Aorta (tissue), 5 donors: ENCODE results near the gene GRAMD1A. TPM values are rescaled to one million over a fixed set of nuclear protein-coding genes. Genes with fewer than 3 reads are reported as not detected.

ENCODE experiments used
- ATAC-seq: fragments of 200-7000 bp; cut with Tn5 transposase; one replicate; pipeline ENCODE4 v1.9.1; 2022; ENCODE audit warnings: moderate library complexity; ENCODE audit not compliant: low FRiP score
- DNase-seq, 2 donors: peaks; one replicate each; pipeline ENCODE4 v3.0.0-alpha.2; 2020
- H3K27ac ChIP-seq, 2 donors: one replicate each; pipeline ENCODE4 v1.5.1; 2013; ENCODE audit warnings: low read length in 2 of 2, mild to moderate bottlenecking in 2 of 2, moderate library complexity in 2 of 2, control low read depth in 1 of 2, inconsistent platforms in 1 of 2, low read depth in 1 of 2
- H3K27me3 ChIP-seq, 2 donors: one replicate each; pipeline ENCODE4 v1.6.1; 2013; ENCODE audit warnings: control low read depth in 1 of 2, low read length in 1 of 2, mild to moderate bottlenecking in 1 of 2, moderate library complexity in 1 of 2; ENCODE audit not compliant: insufficient read depth in 2 of 2, control insufficient read depth in 1 of 2
- H3K36me3 ChIP-seq, 2 donors: one replicate each; pipeline ENCODE4 v1.6.1; 2013; ENCODE audit warnings: control low read depth in 1 of 2, low read length in 1 of 2, mild to moderate bottlenecking in 1 of 2; ENCODE audit not compliant: insufficient read depth in 2 of 2, control insufficient read depth in 1 of 2
- H3K4me1 ChIP-seq, 2 donors: one replicate each; pipeline ENCODE4 v1.6.1; 2013; ENCODE audit warnings: low read length in 2 of 2, control low read depth in 1 of 2, mild to moderate bottlenecking in 1 of 2, moderate library complexity in 1 of 2; ENCODE audit not compliant: insufficient read depth in 2 of 2, control insufficient read depth in 1 of 2
- H3K4me3 ChIP-seq, 2 donors: one replicate each; pipeline ENCODE4 v1.5.1; 2013; ENCODE audit warnings: low read length in 2 of 2, control low read depth in 1 of 2, mild to moderate bottlenecking in 1 of 2
- H3K9me3 ChIP-seq: one replicate; pipeline ENCODE4 v1.6.1; 2013; ENCODE audit warnings: mild to moderate bottlenecking, low read length; ENCODE audit not compliant: control insufficient read depth
- WGBS, 2 donors: extraction: QIAGEN DNeasy Blood & Tissue Kit; methylation state at CpG; one replicate each; pipeline ENCODE4 v1.1.7; 2013; 5-methylcytosine and 5-hydroxymethylcytosine counted together
- intact Hi-C, 2 donors: fragments of 100-400 bp; cut with DNase I; formaldehyde crosslinking; loops; one replicate each; pipeline versions ENCODE4 v1.14.2 to v1.15.0; 2022
- polyA plus RNA-seq, 2 donors: library from polyadenylated mRNA; stranded (reverse); fragments of 200-250 nt; gene quantifications; one replicate each; pipeline ENCODE4 v1.2.3, GENCODE V29; 2013
- total RNA-seq, 2 donors: library from RNA; stranded (reverse); fragmentation: NEBNext Ultra II Directional; extraction: Animal tissue kit (Norgen Biotek cat#: 25700); gene quantifications; one replicate each; pipeline ENCODE4 v1.2.1, GENCODE V29; 2021
- donor health status: healthy with polysubstance abuse.
- donor health status: Bipolar disorder and iron deficiency.
- donor health status: DM: no; HTN: no; CAD: no.
- donor health status: DM: no; HTN: no; CAD: no.
- donor health status: DM: yes; HTN: yes; CAD: no.

The GRAMD1A gene
- total and polyA plus RNA-seq, 4 donors: 13.4 to 92.7 (median 62.3) TPM

DNA sequence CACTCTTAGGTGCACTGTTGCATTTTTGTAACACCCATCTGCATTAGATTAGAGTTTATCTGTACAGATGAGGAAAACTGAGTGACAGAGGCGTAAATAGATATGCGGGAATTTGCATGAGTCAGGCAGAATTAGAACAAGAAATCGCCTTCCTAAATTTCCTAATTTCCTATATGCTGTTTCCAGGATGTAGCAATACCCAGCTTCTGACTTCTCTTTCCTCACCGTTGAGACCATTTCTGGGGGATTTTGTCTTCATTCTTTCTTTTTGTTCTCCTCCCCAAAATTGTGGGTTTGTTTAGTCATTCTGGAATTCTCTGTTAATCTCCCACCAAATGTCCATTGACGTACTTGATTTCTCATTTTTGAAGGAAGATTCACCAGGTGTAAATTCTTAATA is 25.5 kb upstream of the GRAMD1A start:
- H3K27me3 ChIP-seq: no peaks in the 10 kb centered on the region
- intact Hi-C loops: loop anchor here (5.0 kb wide), 1 partner anchor 118 kb away; no protein-coding TSS in a partner anchor
- H3K4me1 ChIP-seq: no peaks in the 10 kb centered on the region
- 64 to 71% methylated on average over 5 of the region's 5 CpGs for WGBS, 2 donors
- H3K9me3 ChIP-seq: peaks cover 5% of the 10 kb centered on the region
- no peaks in the 10 kb centered on the region for H3K36me3 ChIP-seq
- no peak overlapping the region for H3K27ac ChIP-seq
- H3K4me3 ChIP-seq: no peak overlapping the region
- no peak for DNase-seq
- ATAC-seq: no peak

DNA sequence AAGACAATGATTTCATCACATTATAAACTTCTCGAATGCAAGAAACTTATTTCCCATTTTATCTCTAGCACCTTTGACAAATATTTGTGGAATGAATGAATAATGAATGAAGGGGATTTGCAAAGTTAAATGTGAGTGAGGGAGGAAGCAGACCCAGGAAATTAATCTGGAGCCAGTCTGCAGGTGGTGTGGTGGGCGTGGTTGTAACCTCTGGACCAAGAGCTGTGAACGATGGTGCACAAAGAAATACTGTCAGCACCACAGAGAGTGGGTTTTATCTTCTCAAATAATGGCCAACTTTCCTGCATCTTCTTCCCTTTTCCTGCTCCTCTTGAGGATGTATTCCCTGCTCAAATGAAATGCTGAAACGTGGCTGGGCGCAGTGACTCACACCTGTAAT is 25.1 kb upstream of the GRAMD1A start:
- Histone ChIP-seq H3K4me3 (no peak overlapping the region), H3K27ac (no peak overlapping the region), H3K4me1 (no peaks in the 10 kb centered on the region), H3K27me3 (no peaks in the 10 kb centered on the region), H3K36me3 (no peaks in the 10 kb centered on the region), H3K9me3 (peaks cover 5% of the 10 kb centered on the region)
- ATAC-seq (no peak), DNase-seq (no peak)
- intact Hi-C loops: no loop called here
- 68 to 70% methylated on average over 5 of the region's 5 CpGs for WGBS, 2 donors

DNA sequence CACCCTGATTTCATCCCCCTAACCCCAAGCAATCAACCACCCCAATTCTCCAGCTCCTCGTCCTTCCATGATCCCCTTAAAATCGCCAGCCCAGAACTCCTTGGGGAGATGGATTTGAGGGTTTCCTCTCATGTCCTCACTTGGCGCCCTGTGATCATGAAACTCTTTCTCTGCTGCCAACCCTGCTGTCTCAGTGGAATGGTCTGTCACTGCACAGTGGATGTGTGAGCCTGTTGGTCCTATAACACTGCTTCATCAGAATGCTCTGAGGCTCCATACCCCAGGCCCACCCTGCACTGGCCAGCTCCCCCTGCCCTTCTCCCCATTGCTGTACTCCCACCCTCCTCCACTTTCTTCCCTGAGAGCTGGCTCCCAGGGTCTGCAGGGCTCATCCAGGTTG is 23.5 kb upstream of the GRAMD1A start:
- DNase-seq: no peak
- H3K27me3 ChIP-seq: no peaks in the 10 kb centered on the region
- no peaks in the 10 kb centered on the region for H3K4me1 ChIP-seq
- no peak overlapping the region for H3K4me3 ChIP-seq
- 84 to 86% methylated on average over 3 of the region's 3 CpGs for WGBS, 2 donors
- H3K36me3 ChIP-seq: no peaks in the 10 kb centered on the region
- intact Hi-C loops: no loop called here
- H3K9me3 ChIP-seq: peaks cover 5% of the 10 kb centered on the region
- ATAC-seq: no peak
- H3K27ac ChIP-seq: no peak overlapping the region

DNA sequence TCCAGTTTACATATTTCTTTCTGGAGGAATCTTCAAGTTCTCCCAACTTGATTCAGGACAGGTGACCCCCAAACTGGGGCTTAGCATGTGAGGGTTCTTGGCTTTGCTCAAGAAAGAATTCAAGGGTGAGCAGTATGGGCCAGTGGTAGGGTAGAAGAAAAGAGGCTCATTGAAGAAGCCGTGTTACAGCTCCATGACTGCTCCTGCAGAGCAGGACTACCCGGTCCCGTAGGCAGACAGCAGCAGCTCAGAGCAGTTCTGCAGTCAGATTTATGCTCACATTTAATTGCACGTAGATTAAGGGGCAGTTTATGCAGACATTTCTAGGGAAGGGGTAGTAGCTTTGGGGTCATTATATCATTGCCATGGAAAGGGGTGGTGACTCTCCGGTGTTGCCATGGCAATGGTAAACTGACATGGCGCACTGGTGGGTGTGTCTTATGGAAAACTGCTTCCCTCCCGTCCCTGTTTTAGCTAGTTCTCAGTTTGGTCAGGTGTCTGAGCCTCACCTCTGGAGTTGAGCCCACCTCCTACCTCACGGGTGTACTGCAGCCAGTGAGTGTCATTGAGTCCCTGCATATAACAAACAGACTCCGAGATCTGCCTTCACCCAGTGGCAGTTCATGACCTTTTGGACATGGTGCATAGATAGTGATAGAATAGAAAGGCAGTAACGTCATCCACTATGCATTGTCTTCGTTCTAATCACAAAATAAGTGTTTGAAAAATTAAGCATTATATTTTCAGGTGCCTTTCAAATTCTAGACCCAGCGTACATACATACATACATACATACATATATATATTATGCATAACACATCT is 20.1 kb upstream of the GRAMD1A start:
- Histone ChIP-seq H3K36me3 (no peaks in the 10 kb centered on the region), H3K27ac (no peak overlapping the region), H3K9me3 (peaks cover 5% of the 10 kb centered on the region), H3K4me3 (no peak overlapping the region), H3K27me3 (no peaks in the 10 kb centered on the region), H3K4me1 (no peaks in the 10 kb centered on the region)
- ATAC-seq (no peak), DNase-seq (peak in 1 of 2 donors; percentile 34)
- 80% methylated on average over 12 of the region's 12 CpGs for WGBS, 2 donors
- intact Hi-C loops: no loop called here

DNA sequence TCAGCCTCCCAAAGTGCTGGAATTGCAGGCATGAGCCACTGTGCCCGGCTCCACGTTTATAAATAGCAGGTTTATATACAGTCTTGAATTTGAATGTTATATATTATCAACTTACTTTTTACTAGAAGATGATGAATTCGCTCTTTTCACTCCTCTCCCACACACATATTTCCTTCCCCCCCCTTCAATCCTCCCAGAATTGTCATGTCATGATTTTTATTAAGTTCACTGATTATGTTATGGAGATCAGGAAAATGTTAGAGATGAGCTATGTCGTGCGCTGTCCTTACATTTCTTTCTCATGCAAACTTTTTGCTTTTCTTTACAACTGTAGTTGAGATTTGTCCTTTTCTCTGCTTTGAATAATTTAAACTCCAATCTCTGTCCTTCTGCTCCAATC is 17.8 kb upstream of the GRAMD1A start:
- H3K27me3 ChIP-seq: no peaks in the 10 kb centered on the region
- intact Hi-C loops: no loop called here
- H3K27ac ChIP-seq: no peak overlapping the region
- ATAC-seq (no peak), DNase-seq (no peak)
- H3K4me1 ChIP-seq: no peaks in the 10 kb centered on the region
- H3K36me3 ChIP-seq: no peaks in the 10 kb centered on the region
- no peak overlapping the region for H3K4me3 ChIP-seq
- no peaks in the 10 kb centered on the region for H3K9me3 ChIP-seq
- 52 to 56% methylated on average over 5 of the region's 5 CpGs for WGBS, 2 donors

DNA sequence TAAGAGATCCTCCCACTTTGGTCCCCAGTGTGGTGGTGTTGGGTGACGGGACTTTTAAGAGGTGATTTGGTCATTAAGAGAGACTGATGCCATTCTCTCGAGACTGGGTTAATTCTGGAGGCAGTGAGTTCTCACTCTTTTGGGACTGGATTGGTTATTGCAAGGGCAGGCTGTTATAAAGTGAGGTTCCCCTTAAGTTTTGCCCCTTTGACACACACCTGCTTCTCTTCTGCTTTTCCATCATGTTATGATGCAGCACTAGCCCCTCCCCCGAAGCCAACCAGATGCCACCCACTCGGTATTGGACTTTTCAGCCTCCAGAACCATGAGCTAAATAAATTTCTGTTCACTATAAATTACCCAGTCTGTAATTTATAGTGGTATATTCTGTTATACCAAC is 16.3 kb upstream of the GRAMD1A start:
- DNase-seq (no peak), ATAC-seq (no peak)
- Histone ChIP-seq H3K27me3 (no peaks in the 10 kb centered on the region), H3K4me1 (no peaks in the 10 kb centered on the region), H3K27ac (no peak overlapping the region), H3K4me3 (no peak overlapping the region), H3K9me3 (no peaks in the 10 kb centered on the region), H3K36me3 (no peaks in the 10 kb centered on the region)
- intact Hi-C loops: no loop called here
- 80 to 82% methylated on average over 4 of the region's 4 CpGs for WGBS, 2 donors

DNA sequence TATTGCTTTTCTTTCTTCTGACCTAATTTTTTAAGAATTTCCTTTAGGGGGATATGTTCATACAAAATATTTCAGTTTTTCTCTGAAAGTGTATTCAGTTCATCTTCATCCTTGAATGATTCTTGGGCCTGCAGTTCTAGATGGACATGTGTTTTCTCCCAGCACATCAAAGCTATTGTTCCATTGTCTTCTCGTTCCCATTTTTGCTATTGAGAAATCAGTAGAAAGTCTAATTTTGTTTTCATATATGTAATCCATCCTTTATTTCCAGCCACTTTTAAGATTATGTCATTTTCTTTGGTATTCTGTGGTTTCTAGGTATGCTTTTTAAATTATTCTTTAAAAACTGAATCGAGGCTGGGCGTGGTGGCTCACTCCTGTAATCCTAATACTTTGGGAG is 15.8 kb upstream of the GRAMD1A start:
- WGBS, 2 donors: 91 to 92% methylated on average over 3 of the region's 3 CpGs
- Histone ChIP-seq H3K27me3 (no peaks in the 10 kb centered on the region), H3K27ac (no peak overlapping the region), H3K9me3 (no peaks in the 10 kb centered on the region), H3K4me1 (no peaks in the 10 kb centered on the region), H3K4me3 (no peak overlapping the region), H3K36me3 (no peaks in the 10 kb centered on the region)
- DNase-seq (peak in 1 of 2 donors; percentile 8), ATAC-seq (no peak)
- intact Hi-C loops: no loop called here

DNA sequence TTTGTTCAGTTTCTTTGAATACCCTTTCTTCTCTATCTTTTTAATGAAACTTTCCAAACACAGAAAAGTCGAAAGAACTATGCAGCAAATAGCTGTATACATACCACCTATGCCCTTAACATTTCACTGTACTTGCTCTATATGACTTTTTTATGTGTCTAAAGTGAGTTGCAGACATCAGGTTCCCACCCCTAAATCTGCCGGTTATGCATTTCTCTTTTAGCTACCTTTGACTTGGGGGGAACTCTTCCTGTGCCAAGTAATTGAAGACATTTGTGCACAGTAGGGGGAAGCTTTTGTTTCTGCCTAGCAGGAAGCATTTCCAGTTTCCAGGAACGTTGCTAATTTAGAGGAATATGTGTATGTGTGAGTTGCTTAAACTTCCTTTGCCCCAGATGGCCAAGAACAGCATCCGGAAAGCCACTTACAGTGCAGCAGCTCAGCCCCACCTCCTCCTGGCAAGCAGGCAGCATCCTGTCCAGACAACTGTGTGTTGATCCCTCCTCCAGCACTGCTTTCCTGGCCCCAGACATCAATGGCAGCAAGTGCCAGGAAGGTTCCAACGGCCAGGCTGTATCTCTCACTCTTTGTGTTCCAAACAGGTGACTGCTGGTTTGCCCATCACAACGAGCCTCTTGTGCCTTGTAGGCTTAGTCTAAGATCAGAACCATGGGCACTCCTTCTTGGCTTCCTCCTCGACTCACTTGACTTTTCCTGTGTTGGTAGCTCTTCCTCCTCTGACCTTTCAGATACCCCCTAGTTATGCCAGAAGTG is 14.7 kb upstream of the GRAMD1A start:
- Histone ChIP-seq H3K9me3 (no peaks in the 10 kb centered on the region), H3K4me3 (no peak overlapping the region), H3K27me3 (no peaks in the 10 kb centered on the region), H3K4me1 (no peaks in the 10 kb centered on the region), H3K36me3 (no peaks in the 10 kb centered on the region), H3K27ac (no peak overlapping the region)
- intact Hi-C loops: no loop called here
- ATAC-seq (peak; percentile 72), DNase-seq (peak; percentile 78)
- 16 to 20% methylated on average over 7 of the region's 7 CpGs for WGBS, 2 donors

DNA sequence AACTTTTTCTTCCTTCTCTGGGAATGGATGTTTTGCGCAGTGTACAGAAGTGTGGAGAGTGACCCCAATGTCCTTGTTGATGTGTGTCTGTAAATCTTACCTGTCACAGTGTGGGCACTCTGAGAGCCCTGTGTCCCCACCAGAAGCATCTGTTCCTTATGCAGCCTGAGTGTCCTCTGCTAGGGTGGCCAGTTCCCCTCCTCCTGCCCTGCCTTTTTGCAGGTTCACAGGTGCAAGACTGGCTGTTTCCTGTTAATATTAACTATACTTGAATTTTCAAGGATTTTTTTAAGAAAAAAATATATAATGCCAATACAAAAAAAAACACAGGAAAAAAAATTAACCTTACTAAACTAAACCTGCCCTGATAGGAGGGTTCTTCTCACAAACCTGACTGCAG is 12.0 kb upstream of the GRAMD1A start:
- Histone ChIP-seq H3K27ac (no peak overlapping the region), H3K36me3 (no peaks in the 10 kb centered on the region), H3K4me3 (no peak overlapping the region), H3K27me3 (no peaks in the 10 kb centered on the region), H3K9me3 (no peaks in the 10 kb centered on the region), H3K4me1 (no peaks in the 10 kb centered on the region)
- intact Hi-C loops: no loop called here
- DNase-seq (peak in 1 of 2 donors; percentile 17), ATAC-seq (no peak)
- 75 to 98% methylated on average over 1 of the region's 1 CpG for WGBS, 2 donors
